ENCODE measurements around the gene KLHDC7B. TPM values are rescaled to one million over a fixed set of nuclear protein-coding genes. Genes with fewer than 3 reads are reported as not detected.

Gene KLHDC7B
- total RNA-seq, 1 donor from 2014 or later = 0.32 TPM

- Mint-ChIP-seq H3K9me3 (ENCODE audit: unreplicated experiment) (peaks cover 3% of the 10 kb centered on the region), H3K27me3 (ENCODE audit: low read depth, unreplicated experiment) (no peaks in the 10 kb centered on the region), H3K4me1 (ENCODE audit: low read depth, unreplicated experiment) (peaks cover 4% of the 10 kb centered on the region), H3K4me3 (ENCODE audit: unreplicated experiment) (peak overlapping the region; percentile 97), H3K27ac (ENCODE audit: unreplicated experiment) (peak overlapping the region; percentile 90), H3K36me3 (ENCODE audit: low read depth, unreplicated experiment) (peaks cover 7% of the 10 kb centered on the region)
- Histone ChIP-seq H3K36me3 (ENCODE audit: insufficient read depth, low read length) (no peaks in the 10 kb centered on the region), H3K9me3 (ENCODE audit: insufficient read depth, low read depth, low read length) (no peaks in the 10 kb centered on the region), H2AFZ (ENCODE audit: low read depth, low read length) (no peak overlapping the region), H4K20me1 (ENCODE audit: insufficient read depth, low read length) (peaks cover 40% of the 10 kb centered on the region), H3K79me2 (ENCODE audit: insufficient read depth, low read length) (peaks cover 36% of the 10 kb centered on the region), H3K4me2 (ENCODE audit: low read length) (peak overlapping the region; percentile 99), H3K27ac (ENCODE audit: low read depth, low read length) (no peak overlapping the region), H3K27me3 (ENCODE audit: insufficient read depth, low read length) (peaks cover 1% of the 10 kb centered on the region), H3K4me1 (ENCODE audit: insufficient read depth, low read length) (peaks cover 20% of the 10 kb centered on the region), H3K4me3 (ENCODE audit: insufficient read depth, low read depth, low read length) (peak overlapping the region; percentile 72), H3K9ac (ENCODE audit: low read length) (peak overlapping the region; percentile 84)
- no peak for TF ChIP-seq EZH2 (IDR thresholded peaks at IDR 0.05; ENCODE audit: insufficient read depth, low read length)
- FAIRE-seq (no peak), DNase-seq (ENCODE audit: low read depth) (no peak)
Measured at GRCh38 chr22:50523806-50524675, 21.7 kb upstream of the KLHDC7B start.

- H3K9ac ChIP-seq (ENCODE audit: low read length) = peak overlapping the region; percentile 84
- DNase-seq (ENCODE audit: low read depth) = no peak
Measured at GRCh38 chr22:50524676-50525103, 21.0 kb upstream of the KLHDC7B start.

More at GRCh38 chr22:50524676-50525103, 21.0 kb upstream of the KLHDC7B start:
- Histone ChIP-seq H3K4me1 (ENCODE audit: insufficient read depth, low read length) (peaks cover 20% of the 10 kb centered on the region), H3K27ac (ENCODE audit: low read depth, low read length) (peak overlapping the region; percentile 77), H3K79me2 (ENCODE audit: insufficient read depth, low read length) (peaks cover 36% of the 10 kb centered on the region), H3K36me3 (ENCODE audit: insufficient read depth, low read length) (no peaks in the 10 kb centered on the region), H3K4me2 (ENCODE audit: low read length) (peak overlapping the region; percentile 99), H3K4me3 (ENCODE audit: insufficient read depth, low read depth, low read length) (peak overlapping the region; percentile 72), H3K9me3 (ENCODE audit: insufficient read depth, low read depth, low read length) (no peaks in the 10 kb centered on the region), H4K20me1 (ENCODE audit: insufficient read depth, low read length) (peaks cover 42% of the 10 kb centered on the region), H3K27me3 (ENCODE audit: insufficient read depth, low read length) (peaks cover 7% of the 10 kb centered on the region), H2AFZ (ENCODE audit: low read depth, low read length) (peak overlapping the region; percentile 81)
- peaks cover 3% of the 10 kb centered on the region for H3K9me3 Mint-ChIP-seq (ENCODE audit: unreplicated experiment)
- H3K4me1 Mint-ChIP-seq (ENCODE audit: low read depth, unreplicated experiment) = peaks cover 4% of the 10 kb centered on the region
- peaks cover 7% of the 10 kb centered on the region for H3K36me3 Mint-ChIP-seq (ENCODE audit: low read depth, unreplicated experiment)
- TF ChIP-seq EZH2 (IDR thresholded peaks at IDR 0.05; ENCODE audit: insufficient read depth, low read length) = no peak
- TF ChIP-seq CTCF (IDR thresholded peaks at IDR 0.05; ENCODE audit: insufficient read depth, low read depth, low read length) = no peak
- H3K27me3 Mint-ChIP-seq (ENCODE audit: low read depth, unreplicated experiment) = no peaks in the 10 kb centered on the region
- H3K27ac Mint-ChIP-seq (ENCODE audit: unreplicated experiment) = peak overlapping the region; percentile 90
- FAIRE-seq = no peak
- peak overlapping the region; percentile 97 for H3K4me3 Mint-ChIP-seq (ENCODE audit: unreplicated experiment)

All from astrocyte (in vitro differentiated cells and primary cell).